CD14-positive monocyte (primary cell): ENCODE data around the gene GSTM4. TPM values are rescaled to one million over a fixed set of nuclear protein-coding genes. Genes with fewer than 3 reads are reported as not detected.

Experiments
- DNase-seq, 3 donors: peaks; one replicate each; pipeline ENCODE4 v3.0.0-alpha.2; 2011 to 2022
- H2AFZ ChIP-seq: 2 replicates; pipeline ENCODE4 v1.6.0; 2012; ENCODE audit warnings: mild to moderate bottlenecking, low read depth, low read length, inconsistent platforms; ENCODE audit not compliant: insufficient read depth, poor library complexity, severe bottlenecking
- H3K27ac ChIP-seq, 2 donors: 1 replicate in 1 of 2; 2 replicates in 1 of 2; pipeline ENCODE4 v1.5.1; 2012 to 2013; ENCODE audit warnings: low read length in 2 of 2, control low read depth in 1 of 2, inconsistent platforms in 1 of 2, low read depth in 1 of 2, mild to moderate bottlenecking in 1 of 2
- H3K27me3 ChIP-seq, 2 donors: one replicate each; pipeline versions ENCODE4 v1.6.0 to v1.6.1; 2011 to 2013; ENCODE audit warnings: low read length in 2 of 2; ENCODE audit not compliant: control insufficient read depth in 2 of 2, insufficient read depth in 2 of 2
- H3K36me3 ChIP-seq, 2 donors: replicated peaks in 1 of 2; 1 replicate in 1 of 2; 2 replicates in 1 of 2; pipeline versions ENCODE4 v1.5.1 to v1.6.1; 2012 to 2013; ENCODE audit warnings: low read length in 2 of 2, control low read depth in 1 of 2, inconsistent platforms in 1 of 2, mild to moderate bottlenecking in 1 of 2; ENCODE audit not compliant: insufficient read depth in 2 of 2, control insufficient read depth in 1 of 2
- H3K4me1 ChIP-seq, 2 donors: 1 replicate in 1 of 2; 2 replicates in 1 of 2; pipeline versions ENCODE4 v1.5.1 to v1.6.1; 2012 to 2013; ENCODE audit warnings: low read length in 2 of 2, control low read depth in 1 of 2, inconsistent platforms in 1 of 2, mild to moderate bottlenecking in 1 of 2, moderate library complexity in 1 of 2; ENCODE audit not compliant: insufficient read depth in 2 of 2, control insufficient read depth in 1 of 2
- H3K4me2 ChIP-seq: replicated peaks from 2 replicates; pipeline ENCODE3; 2012; ENCODE audit warnings: low read length, moderate library complexity, mild to moderate bottlenecking; ENCODE audit not compliant: poor library complexity, severe bottlenecking; ENCODE audit errors: extremely low read depth
- H3K4me3 ChIP-seq, 3 experiments: fragments of 200-600 bp in 1 of 3; sonication (generic) in 1 of 3; replicated peaks in 1 of 3; 1 replicate in 2 of 3; 2 replicates in 1 of 3; pipeline ENCODE4 v1.5.1; 2011 to 2013; ENCODE audit warnings: low read length in 3 of 3, mild to moderate bottlenecking in 3 of 3, control low read depth in 2 of 3, low read depth in 2 of 3, inconsistent platforms in 1 of 3, moderate library complexity in 1 of 3
- H3K79me2 ChIP-seq: 2 replicates; pipeline ENCODE4 v1.6.0; 2012; ENCODE audit warnings: mild to moderate bottlenecking, control low read depth, inconsistent platforms, low read length, moderate library complexity; ENCODE audit not compliant: insufficient read depth
- H3K9ac ChIP-seq: 2 replicates; pipeline ENCODE4 v1.6.0; 2017; ENCODE audit warnings: low read length, mild to moderate bottlenecking; ENCODE audit not compliant: insufficient read depth, poor library complexity, severe bottlenecking
- H3K9me3 ChIP-seq, 2 donors: replicated peaks in 1 of 2; 1 replicate in 1 of 2; 2 replicates in 1 of 2; pipeline versions ENCODE4 v1.5.1 to v1.6.1; 2012 to 2013; ENCODE audit warnings: low read length in 2 of 2, control low read depth in 1 of 2; ENCODE audit not compliant: control insufficient read depth in 1 of 2, insufficient read depth in 1 of 2
- H4K20me1 ChIP-seq: 2 replicates; pipeline ENCODE4 v1.6.0; 2012; ENCODE audit warnings: mild to moderate bottlenecking, low read length, control low read depth, moderate library complexity; ENCODE audit not compliant: insufficient read depth
- H3K27ac Mint-ChIP-seq, 7 donors: one replicate each; pipeline ENCODE4 v1.8.0; 2020; ENCODE audit warnings: mild to moderate bottlenecking in 7 of 7, mixed read lengths in 7 of 7, moderate library complexity in 6 of 7, inconsistent platforms in 2 of 7
- H3K27me3 Mint-ChIP-seq, 3 donors: one replicate each; pipeline ENCODE4 v1.8.0; 2021 to 2022; ENCODE audit warnings: low read depth in 3 of 3, mild to moderate bottlenecking in 3 of 3, mixed read lengths in 3 of 3, moderate library complexity in 3 of 3, inconsistent platforms in 1 of 3
- H3K36me3 Mint-ChIP-seq, 2 donors: one replicate each; pipeline ENCODE4 v1.8.0; 2020; ENCODE audit warnings: mixed read lengths in 2 of 2, inconsistent platforms in 1 of 2, mild to moderate bottlenecking in 1 of 2
- H3K4me1 Mint-ChIP-seq: one replicate; pipeline ENCODE4 v1.8.0; 2020; ENCODE audit warnings: mild to moderate bottlenecking, mixed read lengths
- H3K4me3 Mint-ChIP-seq, 2 donors: one replicate each; pipeline ENCODE4 v1.8.0; 2020; ENCODE audit warnings: mild to moderate bottlenecking in 2 of 2, mixed read lengths in 2 of 2, moderate library complexity in 1 of 2
- H3K9me3 Mint-ChIP-seq, 7 donors: one replicate each; pipeline ENCODE4 v1.8.0; 2020 to 2022; ENCODE audit warnings: mixed read lengths in 7 of 7, mild to moderate bottlenecking in 6 of 7, moderate library complexity in 6 of 7, inconsistent platforms in 2 of 7
- CTCF ChIP-seq: fragments of 200-600 bp; IDR thresholded peaks from one replicate; pipeline ENCODE4 v1.8.0; 2022; ENCODE audit warnings: antibody characterized with exemption, mild to moderate bottlenecking
- WGBS: methylation state at CpG from one replicate; pipeline ENCODE4 v1.1.5; 2013; ENCODE audit warnings: missing lambda C conversion rate; ENCODE audit not compliant: insufficient coverage; 5-methylcytosine and 5-hydroxymethylcytosine counted together
- intact Hi-C, 2 donors: fragments of 100-400 bp; cut with micrococcal nuclease; formaldehyde crosslinking; loops; one replicate each; pipeline versions ENCODE4 v1.15.0 to v1.15.1; 2023
- polyA plus RNA-seq, 3 donors: library from polyadenylated mRNA; depleted of rRNA in 1 of 3; unstranded in 2 of 3; stranded (reverse) in 1 of 3; fragments of 300-500 nt in 2 of 3; fragments of >200 nt in 1 of 3; fragmentation: Illumina TruSeq in 2 of 3; gene quantifications; 1 replicate in 2 of 3; 2 replicates in 1 of 3; pipeline ENCODE4 v1.2.3, GENCODE V29; 2012 to 2021

Gene GSTM4
- polyA plus RNA-seq, 3 donors, result 11.9 to 22.9 (median 15.9) TPM

GRCh38 chr1:109613361-109614147, 42.3 kb upstream of the GSTM4 start:
- Mint-ChIP-seq H3K27ac (peak overlapping the region in 4 of 7 donors; percentile 6 to 61 (median 30)), H3K4me3 (no peak overlapping the region), H3K9me3 (peaks cover 0 to 2% (median 0%) of the 10 kb centered on the region in 7 donors), H3K4me1 (peaks cover 69% of the 10 kb centered on the region), H3K27me3 (peaks cover 0 to 1% (median 0%) of the 10 kb centered on the region in 3 donors), H3K36me3 (peaks cover 0 to 5% of the 10 kb centered on the region in 2 donors)
- Histone ChIP-seq H3K4me1 (peaks cover 52 to 56% of the 10 kb centered on the region in 2 donors), H3K27me3 (no peaks in the 10 kb centered on the region), H2AFZ (no peak overlapping the region), H4K20me1 (no peaks in the 10 kb centered on the region), H3K79me2 (peaks cover 4% of the 10 kb centered on the region), H3K27ac (peak overlapping the region in 1 of 2 donors; percentile 99), H3K9me3 (no peaks in the 10 kb centered on the region), H3K4me3 (no peak overlapping the region), H3K36me3 (no peaks in the 10 kb centered on the region), H3K4me2 (no peak overlapping the region), H3K9ac (no peak overlapping the region)
- no peak for TF ChIP-seq CTCF
- intact Hi-C loops, result no loop called here
- 100% methylated on average over 2 of the region's 7 CpGs for WGBS
- DNase-seq, result no peak

DNA sequence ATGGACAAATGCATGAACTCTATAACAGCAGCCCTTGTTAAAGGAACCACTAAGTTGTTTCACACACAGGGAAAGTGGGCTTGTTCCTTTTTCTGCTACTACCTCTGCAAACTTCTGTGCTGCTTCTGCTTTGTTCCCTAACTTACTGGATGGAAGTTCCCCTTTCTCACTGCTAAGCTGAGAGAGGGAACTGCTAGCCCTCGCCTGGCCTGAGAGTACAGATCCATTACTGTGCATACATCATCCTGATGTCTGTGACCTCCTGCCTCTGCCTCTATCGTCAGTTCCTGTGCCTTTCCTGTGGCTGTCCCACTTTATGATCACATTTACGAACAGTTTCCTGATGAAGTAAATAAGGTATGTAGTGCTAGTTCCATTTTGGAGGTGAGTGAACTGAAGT, 40.0 kb upstream of the GSTM4 start:
- Histone ChIP-seq H3K4me1 (peaks cover 59 to 64% of the 10 kb centered on the region in 2 donors), H3K4me2 (peak overlapping the region; percentile 54), H4K20me1 (peaks cover under 1% of the 10 kb centered on the region), H3K36me3 (no peaks in the 10 kb centered on the region), H3K9ac (peak overlapping the region; percentile 51), H3K27ac (peak overlapping the region; percentile 90 to 99), H3K79me2 (peaks cover 17% of the 10 kb centered on the region), H2AFZ (no peak overlapping the region), H3K27me3 (no peaks in the 10 kb centered on the region), H3K9me3 (no peaks in the 10 kb centered on the region), H3K4me3 (peak overlapping the region in 1 of 3 experiments; percentile 55)
- H3K4me1 Mint-ChIP-seq, result peaks cover 68% of the 10 kb centered on the region
- peaks cover 0 to 2% (median 2%) of the 10 kb centered on the region in 7 donors for H3K9me3 Mint-ChIP-seq
- H3K27ac Mint-ChIP-seq, result peak overlapping the region; percentile 98 to 100 (median 99)
- 0% methylated on average over 2 of the region's 3 CpGs for WGBS
- DNase-seq, result peak; percentile 96 to 99 (median 98)
- peaks cover 0 to 1% (median 0%) of the 10 kb centered on the region in 3 donors for H3K27me3 Mint-ChIP-seq
- TF ChIP-seq CTCF, result no peak
- peaks cover 0 to 8% of the 10 kb centered on the region in 2 donors for H3K36me3 Mint-ChIP-seq
- H3K4me3 Mint-ChIP-seq, result peak overlapping the region; percentile 65 to 83
- intact Hi-C loops, result loop anchor here in 1 of 2 donors (5.0 kb wide), 1 partner anchor 206 kb away; no protein-coding TSS in a partner anchor
